ENCODE data around the gene CAMTA1. TPM values are rescaled to one million over a fixed set of nuclear protein-coding genes. Genes with fewer than 3 reads are reported as not detected.

The CAMTA1 gene
- total and polyA plus RNA-seq, 4 donors = 18.0 to 93.5 (median 35.8) TPM

GRCh38 chr1:7062346-7063061 lies 277.2 kb downstream of the CAMTA1 start:
- H3K27ac ChIP-seq (ENCODE audit: low read depth in 1 of 2, low read length in 2 of 2) = no peak overlapping the region
- TF ChIP-seq HNF4A (conservative IDR thresholded peaks at IDR 0.05) (no peak), GABPA (IDR thresholded peaks at IDR 0.05 in 1 of 2, conservative IDR thresholded peaks at IDR 0.05 in 1 of 2) (no peak), YY1 (IDR thresholded peaks at IDR 0.05) (no peak), EGR1 (IDR thresholded peaks at IDR 0.05; ENCODE audit: low read depth in 2 of 2) (no peak), FOXA1 (IDR thresholded peaks at IDR 0.05) (no peak), HNF4G (IDR thresholded peaks at IDR 0.05) (no peak), FOXA2 (IDR thresholded peaks at IDR 0.05) (no peak), NR2F2 (IDR thresholded peaks at IDR 0.05) (no peak), TAF1 (conservative IDR thresholded peaks at IDR 0.05) (no peak), MAX (IDR thresholded peaks at IDR 0.05) (no peak)
- TF ChIP-seq, protein P1, sequence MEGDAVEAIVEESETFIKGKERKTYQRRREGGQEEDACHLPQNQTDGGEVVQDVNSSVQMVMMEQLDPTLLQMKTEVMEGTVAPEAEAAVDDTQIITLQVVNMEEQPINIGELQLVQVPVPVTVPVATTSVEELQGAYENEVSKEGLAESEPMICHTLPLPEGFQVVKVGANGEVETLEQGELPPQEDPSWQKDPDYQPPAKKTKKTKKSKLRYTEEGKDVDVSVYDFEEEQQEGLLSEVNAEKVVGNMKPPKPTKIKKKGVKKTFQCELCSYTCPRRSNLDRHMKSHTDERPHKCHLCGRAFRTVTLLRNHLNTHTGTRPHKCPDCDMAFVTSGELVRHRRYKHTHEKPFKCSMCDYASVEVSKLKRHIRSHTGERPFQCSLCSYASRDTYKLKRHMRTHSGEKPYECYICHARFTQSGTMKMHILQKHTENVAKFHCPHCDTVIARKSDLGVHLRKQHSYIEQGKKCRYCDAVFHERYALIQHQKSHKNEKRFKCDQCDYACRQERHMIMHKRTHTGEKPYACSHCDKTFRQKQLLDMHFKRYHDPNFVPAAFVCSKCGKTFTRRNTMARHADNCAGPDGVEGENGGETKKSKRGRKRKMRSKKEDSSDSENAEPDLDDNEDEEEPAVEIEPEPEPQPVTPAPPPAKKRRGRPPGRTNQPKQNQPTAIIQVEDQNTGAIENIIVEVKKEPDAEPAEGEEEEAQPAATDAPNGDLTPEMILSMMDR (IDR thresholded peaks at IDR 0.05; ENCODE audit: low read depth, low read length, missing input control) = no peak
- TF ChIP-seq, protein P2, sequence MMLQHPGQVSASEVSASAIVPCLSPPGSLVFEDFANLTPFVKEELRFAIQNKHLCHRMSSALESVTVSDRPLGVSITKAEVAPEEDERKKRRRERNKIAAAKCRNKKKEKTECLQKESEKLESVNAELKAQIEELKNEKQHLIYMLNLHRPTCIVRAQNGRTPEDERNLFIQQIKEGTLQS (IDR thresholded peaks at IDR 0.05) = no peak
- TF ChIP-seq, protein P3, sequence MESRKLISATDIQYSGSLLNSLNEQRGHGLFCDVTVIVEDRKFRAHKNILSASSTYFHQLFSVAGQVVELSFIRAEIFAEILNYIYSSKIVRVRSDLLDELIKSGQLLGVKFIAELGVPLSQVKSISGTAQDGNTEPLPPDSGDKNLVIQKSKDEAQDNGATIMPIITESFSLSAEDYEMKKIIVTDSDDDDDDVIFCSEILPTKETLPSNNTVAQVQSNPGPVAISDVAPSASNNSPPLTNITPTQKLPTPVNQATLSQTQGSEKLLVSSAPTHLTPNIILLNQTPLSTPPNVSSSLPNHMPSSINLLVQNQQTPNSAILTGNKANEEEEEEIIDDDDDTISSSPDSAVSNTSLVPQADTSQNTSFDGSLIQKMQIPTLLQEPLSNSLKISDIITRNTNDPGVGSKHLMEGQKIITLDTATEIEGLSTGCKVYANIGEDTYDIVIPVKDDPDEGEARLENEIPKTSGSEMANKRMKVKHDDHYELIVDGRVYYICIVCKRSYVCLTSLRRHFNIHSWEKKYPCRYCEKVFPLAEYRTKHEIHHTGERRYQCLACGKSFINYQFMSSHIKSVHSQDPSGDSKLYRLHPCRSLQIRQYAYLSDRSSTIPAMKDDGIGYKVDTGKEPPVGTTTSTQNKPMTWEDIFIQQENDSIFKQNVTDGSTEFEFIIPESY (IDR thresholded peaks at IDR 0.05) = no peak
- no peaks in the 10 kb centered on the region for H3K4me1 ChIP-seq (ENCODE audit: control insufficient read depth in 4 of 4, insufficient read depth in 4 of 4, low read length in 3 of 4)
- H3K36me3 ChIP-seq (ENCODE audit: control insufficient read depth in 4 of 4, insufficient read depth in 3 of 4, low read depth in 1 of 4, low read length in 3 of 4) = no peaks in the 10 kb centered on the region
- DNase-seq (ENCODE audit: low spot score) = no peak
- H3K9me3 ChIP-seq (ENCODE audit: control insufficient read depth in 4 of 4, low read length in 3 of 4) = no peaks in the 10 kb centered on the region
- no peak overlapping the region for H3K9ac ChIP-seq (ENCODE audit: low read depth in 1 of 2, low read length in 2 of 2)
- WGBS = 83% methylated on average over 32 of the region's 32 CpGs
- peaks cover 0 to 2% (median 0%) of the 10 kb centered on the region in 4 donors for H3K27me3 ChIP-seq (ENCODE audit: control insufficient read depth in 4 of 4, insufficient read depth in 4 of 4, low read length in 3 of 4)
- no peak overlapping the region for H3K4me3 ChIP-seq (ENCODE audit: low read depth in 1 of 3, low read length in 3 of 3)

DNA sequence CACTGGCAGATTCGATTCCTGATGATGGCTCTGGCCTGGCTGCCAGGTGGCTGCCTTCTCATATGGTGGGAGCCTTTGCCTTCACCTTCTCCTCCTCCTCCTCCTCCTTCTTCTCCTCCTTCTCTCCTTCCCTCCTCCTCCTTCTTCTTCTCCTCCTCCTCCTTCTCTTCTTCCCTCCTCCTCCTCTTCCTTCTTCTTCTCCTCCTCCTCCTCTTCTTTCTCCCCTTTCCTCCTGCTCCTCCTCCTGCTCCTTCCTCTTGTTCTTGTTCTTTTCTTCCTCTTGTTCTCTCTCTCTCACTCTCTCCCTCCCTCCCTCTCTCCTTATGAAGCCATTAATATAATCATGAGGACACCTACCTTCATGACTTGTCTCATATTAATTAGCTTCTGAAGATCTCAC lies 278.7 kb downstream of the CAMTA1 start:
- WGBS = 80% methylated on average over 1 of the region's 1 CpG
- H3K4me3 ChIP-seq (ENCODE audit: low read depth in 1 of 3, low read length in 3 of 3) = no peak overlapping the region
- H3K9me3 ChIP-seq (ENCODE audit: control insufficient read depth in 4 of 4, low read length in 3 of 4) = no peaks in the 10 kb centered on the region
- no peak for DNase-seq (ENCODE audit: low spot score)
- no peaks in the 10 kb centered on the region for H3K36me3 ChIP-seq (ENCODE audit: control insufficient read depth in 4 of 4, insufficient read depth in 3 of 4, low read depth in 1 of 4, low read length in 3 of 4)
- TF ChIP-seq MAX (IDR thresholded peaks at IDR 0.05) (no peak), GABPA (IDR thresholded peaks at IDR 0.05 in 1 of 2, conservative IDR thresholded peaks at IDR 0.05 in 1 of 2) (no peak), FOXA2 (IDR thresholded peaks at IDR 0.05) (no peak), HNF4A (conservative IDR thresholded peaks at IDR 0.05) (no peak), FOXA1 (IDR thresholded peaks at IDR 0.05) (no peak), HNF4G (IDR thresholded peaks at IDR 0.05) (no peak), TAF1 (conservative IDR thresholded peaks at IDR 0.05) (no peak)
- H3K27me3 ChIP-seq (ENCODE audit: control insufficient read depth in 4 of 4, insufficient read depth in 4 of 4, low read length in 3 of 4) = peaks cover 0 to 2% (median 0%) of the 10 kb centered on the region in 4 donors
- H3K9ac ChIP-seq (ENCODE audit: low read depth in 1 of 2, low read length in 2 of 2) = no peak overlapping the region
- no peak overlapping the region for H3K27ac ChIP-seq (ENCODE audit: low read depth in 1 of 2, low read length in 2 of 2)
- H3K4me1 ChIP-seq (ENCODE audit: control insufficient read depth in 4 of 4, insufficient read depth in 4 of 4, low read length in 3 of 4) = no peaks in the 10 kb centered on the region

Measured in liver (tissue), 9 donors.